GM18508 (cell line): Measurements from ENCODE around the gene SCGB1D1.

Experiments used
- ATAC-seq: cut with Tn5 transposase; IDR thresholded peaks from one replicate; pipeline ENCODE4 v1.9.1; 2021; ENCODE audit warnings: moderate number of reproducible peaks; ENCODE audit not compliant: insufficient read depth, unreplicated experiment

The SCGB1D1 gene

GRCh38 chr11:62190011-62190410, at the start of gene SCGB1D1:
Gene SCGB1D1 (plus strand): TSS chr11:62190216. CDS start chr11:62190285, 69 bp downstream.
- no peak for ATAC-seq

GRCh38 chr11:62140304-62141110, 49.5 kb upstream of the SCGB1D1 start:
- no peak for ATAC-seq

- no peak for ATAC-seq
Measured at GRCh38 chr11:62141111-62142042, 48.6 kb upstream of the SCGB1D1 start.

GRCh38 chr11:62142043-62142375, 48.0 kb upstream of the SCGB1D1 start:
- no peak for ATAC-seq

GRCh38 chr11:62142921-62143320, 47.1 kb upstream of the SCGB1D1 start:
- ATAC-seq, result no peak

- no peak for ATAC-seq
Measured at GRCh38 chr11:62143727-62144126, 46.3 kb upstream of the SCGB1D1 start.

- no peak for ATAC-seq
Measured at GRCh38 chr11:62144641-62145255, 45.3 kb upstream of the SCGB1D1 start.

GRCh38 chr11:62145261-62145871, 44.6 kb upstream of the SCGB1D1 start:
- no peak for ATAC-seq

GRCh38 chr11:62146476-62147200, 43.4 kb upstream of the SCGB1D1 start:
- no peak for ATAC-seq

- no peak for ATAC-seq
Measured at GRCh38 chr11:62147545-62147944, 42.5 kb upstream of the SCGB1D1 start.

GRCh38 chr11:62148271-62148980, 41.6 kb upstream of the SCGB1D1 start:
- no peak for ATAC-seq

- ATAC-seq, result no peak
Measured at GRCh38 chr11:62149986-62150886, 39.8 kb upstream of the SCGB1D1 start.

GRCh38 chr11:62150887-62151736, 38.9 kb upstream of the SCGB1D1 start:
- ATAC-seq, result no peak

GRCh38 chr11:62151737-62152102, 38.3 kb upstream of the SCGB1D1 start:
- ATAC-seq, result no peak

- no peak for ATAC-seq
Measured at GRCh38 chr11:62152245-62153086, 37.5 kb upstream of the SCGB1D1 start.

GRCh38 chr11:62153087-62153395, 37.0 kb upstream of the SCGB1D1 start:
- ATAC-seq, result no peak

GRCh38 chr11:62153617-62154016, 36.4 kb upstream of the SCGB1D1 start:
- ATAC-seq, result no peak
